GM18867 (cell line): ENCODE results near the gene CEP83.
A peak's percentile ranks its signal among the peaks of the same experiment; 100 is the strongest.
"Not testable (repeated sequence)": the region's sequence is repeated elsewhere in the genome, so short reads cannot be mapped to it uniquely, and the experiment has no call there.

Experiments used
- ATAC-seq: cut with Tn5 transposase; IDR thresholded peaks from one replicate; pipeline ENCODE4 v1.9.1; 2021; ENCODE audit warnings: mild to moderate bottlenecking, moderate library complexity; ENCODE audit not compliant: unreplicated experiment

Gene CEP83

DNA sequence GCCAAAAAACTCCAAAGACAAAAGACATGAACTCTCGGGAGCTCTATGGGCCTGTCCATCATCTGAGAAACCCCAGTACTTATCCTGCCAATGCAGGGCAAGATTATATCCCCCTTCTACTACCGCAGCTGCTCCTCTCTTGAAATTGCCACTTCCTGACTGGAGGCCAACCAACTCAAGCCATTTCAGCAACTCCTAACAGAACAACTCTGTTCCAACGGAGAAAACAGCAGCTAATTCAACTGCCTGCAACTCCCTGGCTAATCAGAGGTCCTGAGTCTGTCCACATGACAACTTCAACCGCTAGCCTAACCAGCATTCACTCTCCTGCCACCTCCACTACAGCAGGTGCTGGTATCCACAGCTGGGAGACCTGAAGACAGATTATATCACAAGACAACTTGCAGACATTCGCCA lies 24.1 kb downstream of the CEP83 start:
- ATAC-seq, result no peak

DNA sequence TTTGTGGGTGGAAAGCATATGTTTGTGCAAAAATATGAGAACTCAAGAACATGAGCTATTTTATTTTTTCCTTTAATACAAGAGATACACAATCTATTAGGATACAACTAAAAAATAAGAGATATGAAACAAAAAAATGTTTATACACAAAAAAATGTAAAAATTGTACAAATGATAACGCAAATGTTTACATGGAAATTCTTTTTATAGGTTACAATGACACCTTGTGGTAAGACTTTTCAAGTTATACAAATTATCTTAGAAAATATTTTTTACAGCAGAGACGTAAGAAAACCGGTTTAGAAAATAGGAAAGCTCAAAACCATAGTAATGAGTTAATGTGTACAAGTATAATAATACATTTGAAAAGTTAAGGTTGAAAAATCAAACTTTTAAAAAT lies 25.5 kb downstream of the CEP83 start:
- no peak for ATAC-seq

GRCh38 chr12:94433744-94434143 lies 25.9 kb downstream of the CEP83 start:
- no peak for ATAC-seq

DNA sequence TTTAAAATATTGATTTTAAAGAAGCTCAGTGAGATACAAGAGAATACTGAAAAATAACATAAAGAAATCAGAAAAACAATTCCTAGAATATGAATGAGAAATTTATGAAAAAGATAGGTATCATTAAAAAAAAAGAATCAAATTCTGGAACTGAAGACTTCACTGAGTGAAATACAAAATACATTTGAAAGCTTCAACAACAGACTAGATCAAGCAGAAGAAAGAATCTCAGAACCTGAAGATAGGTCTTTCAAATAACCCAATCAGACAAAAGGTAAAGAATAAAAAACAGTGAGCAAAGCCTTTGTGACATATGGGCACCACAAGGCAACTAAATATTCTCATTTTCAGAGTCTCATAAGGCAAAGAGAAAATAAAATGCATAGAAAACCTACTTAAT lies 29.4 kb downstream of the CEP83 start:
- no peak for ATAC-seq

GRCh38 chr12:94429633-94430032 lies 30.0 kb downstream of the CEP83 start:
- no peak for ATAC-seq

GRCh38 chr12:94429191-94429590 lies 30.5 kb downstream of the CEP83 start:
- ATAC-seq, result no peak

- ATAC-seq, result no peak
Observed at GRCh38 chr12:94427501-94428381, 31.9 kb downstream of the CEP83 start.

- no peak for ATAC-seq
Observed at GRCh38 chr12:94426049-94426448, 33.6 kb downstream of the CEP83 start.

- not testable (repeated sequence) for ATAC-seq
Observed at GRCh38 chr12:94424830-94425229, 34.8 kb downstream of the CEP83 start.

DNA sequence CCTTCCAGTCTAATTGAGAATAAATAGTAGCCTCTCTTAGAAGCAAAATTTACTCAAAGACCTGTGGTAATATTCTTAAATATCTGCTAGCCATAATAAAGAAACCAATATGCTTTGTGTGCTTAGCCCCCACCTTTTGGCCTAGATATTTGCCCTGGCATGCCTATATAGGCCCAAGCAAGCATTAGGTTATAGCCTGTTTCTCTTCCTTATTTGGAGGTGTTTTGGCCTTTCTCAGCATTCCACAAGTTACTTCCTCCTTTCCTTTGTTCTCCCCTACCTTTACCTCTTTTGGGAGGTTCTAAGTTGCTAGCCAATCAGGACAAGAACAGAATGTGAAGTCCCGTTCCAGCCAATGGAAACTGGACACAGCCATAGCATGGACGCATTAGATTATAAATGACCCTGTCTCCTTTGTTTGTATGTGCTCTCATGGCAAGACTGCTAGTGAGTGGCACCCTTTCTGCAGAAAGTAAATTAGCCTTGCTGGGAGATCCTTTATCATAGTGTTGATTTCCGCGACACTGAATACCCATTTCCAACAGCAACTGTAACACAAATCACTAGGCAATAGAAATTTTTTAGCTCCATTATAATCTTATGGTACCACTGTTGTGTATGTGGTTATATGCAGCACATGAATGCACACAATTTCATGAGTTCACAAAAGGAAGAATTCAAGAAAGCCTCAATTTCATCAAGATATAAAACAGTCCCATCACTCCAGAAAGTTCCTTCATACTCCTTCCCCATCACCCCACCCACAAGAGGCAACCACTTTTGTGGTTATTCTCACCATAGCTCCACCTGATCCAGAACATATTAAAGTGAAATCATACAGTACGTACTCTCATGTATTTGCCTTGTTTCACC lies 37.6 kb downstream of the CEP83 start:
- no peak for ATAC-seq

- ATAC-seq, result no peak
Observed at GRCh38 chr12:94418517-94418916, 41.1 kb downstream of the CEP83 start.

GRCh38 chr12:94416613-94417012 lies 43.1 kb downstream of the CEP83 start:
- ATAC-seq, result no peak

DNA sequence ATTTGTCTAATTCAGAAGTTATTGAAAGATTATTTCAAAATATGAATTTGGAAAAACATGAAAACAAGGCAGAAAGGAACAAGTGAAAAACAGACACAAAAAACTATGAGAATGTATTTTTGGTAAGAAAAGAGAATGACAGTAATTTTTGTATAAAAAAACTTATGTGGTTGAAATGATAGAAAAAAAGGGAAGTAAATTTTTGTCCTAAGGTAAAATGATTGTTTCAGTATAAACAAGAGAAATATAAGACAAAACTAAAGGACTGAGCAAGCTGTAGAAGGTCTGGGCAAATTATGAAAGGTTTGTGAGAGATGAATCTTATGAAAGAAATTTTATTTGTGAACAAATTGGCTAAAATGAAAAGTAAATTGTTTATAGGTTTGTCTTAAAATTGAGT lies 44.6 kb downstream of the CEP83 start:
- ATAC-seq, result no peak

GRCh38 chr12:94405413-94406116 lies 54.1 kb downstream of the CEP83 start:
- ATAC-seq, result peak; percentile 72

GRCh38 chr12:94404854-94405253 lies 54.8 kb downstream of the CEP83 start:
- no peak for ATAC-seq

DNA sequence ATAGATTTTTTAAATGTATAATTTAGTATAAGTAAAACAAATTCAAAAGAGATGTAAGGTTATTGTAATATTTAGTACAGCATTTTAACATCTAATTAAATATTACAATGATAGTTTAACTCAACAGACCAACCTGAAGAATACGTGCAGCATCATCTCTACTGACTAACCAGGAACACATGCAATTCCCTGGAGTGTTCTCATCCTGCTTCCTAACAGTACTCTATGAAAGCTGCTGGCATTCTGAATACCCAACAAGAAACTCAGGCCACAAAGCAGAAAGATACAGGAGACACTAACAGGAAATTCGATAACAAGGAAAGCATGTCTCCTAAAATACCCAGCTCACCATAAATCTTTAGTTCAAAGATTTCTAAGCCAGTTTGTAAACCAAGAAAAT lies 58.3 kb downstream of the CEP83 start:
- no peak for ATAC-seq

DNA sequence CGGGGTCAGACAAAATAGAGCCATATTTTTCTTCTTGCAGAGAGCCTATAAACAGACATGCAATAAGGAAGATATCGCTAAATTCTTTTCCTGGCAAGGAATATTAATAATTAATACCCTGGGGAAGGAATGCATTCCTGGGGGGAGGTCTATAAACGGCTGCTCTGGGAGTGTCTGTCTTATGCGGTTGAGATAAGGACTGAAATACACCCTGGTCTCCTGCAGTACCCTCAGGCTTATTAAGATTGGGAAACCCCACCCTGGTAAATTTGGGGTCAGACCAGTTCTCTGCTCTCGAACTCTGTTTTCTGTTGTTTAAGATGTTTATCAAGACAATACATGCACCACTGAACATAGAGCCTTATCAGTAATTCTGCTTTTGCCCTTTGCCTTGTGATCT lies 61.0 kb downstream of the CEP83 start:
- ATAC-seq, result not testable (repeated sequence)

- no peak for ATAC-seq
Observed at GRCh38 chr12:94397401-94397800, 62.3 kb downstream of the CEP83 start.

- not testable (repeated sequence) for ATAC-seq
Observed at GRCh38 chr12:94396014-94396413, 63.7 kb downstream of the CEP83 start.

DNA sequence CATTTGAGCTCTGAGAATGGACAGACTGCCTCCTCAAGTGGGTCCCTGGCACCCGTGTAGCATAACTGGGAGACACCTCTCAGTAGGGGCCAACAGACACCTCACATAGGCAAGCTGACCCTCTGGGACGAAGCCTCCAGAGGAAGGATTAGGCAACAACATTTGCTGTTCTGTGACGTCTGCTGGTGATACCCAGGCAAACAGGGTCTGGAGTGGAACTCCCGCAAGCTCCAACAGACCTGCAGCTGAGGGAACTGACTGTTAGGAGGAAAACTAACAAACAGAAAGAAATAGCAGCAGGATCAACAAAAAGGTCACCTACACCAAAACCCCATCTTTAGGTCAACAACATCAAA lies 69.6 kb downstream of the CEP83 start:
- ATAC-seq, result no peak

DNA sequence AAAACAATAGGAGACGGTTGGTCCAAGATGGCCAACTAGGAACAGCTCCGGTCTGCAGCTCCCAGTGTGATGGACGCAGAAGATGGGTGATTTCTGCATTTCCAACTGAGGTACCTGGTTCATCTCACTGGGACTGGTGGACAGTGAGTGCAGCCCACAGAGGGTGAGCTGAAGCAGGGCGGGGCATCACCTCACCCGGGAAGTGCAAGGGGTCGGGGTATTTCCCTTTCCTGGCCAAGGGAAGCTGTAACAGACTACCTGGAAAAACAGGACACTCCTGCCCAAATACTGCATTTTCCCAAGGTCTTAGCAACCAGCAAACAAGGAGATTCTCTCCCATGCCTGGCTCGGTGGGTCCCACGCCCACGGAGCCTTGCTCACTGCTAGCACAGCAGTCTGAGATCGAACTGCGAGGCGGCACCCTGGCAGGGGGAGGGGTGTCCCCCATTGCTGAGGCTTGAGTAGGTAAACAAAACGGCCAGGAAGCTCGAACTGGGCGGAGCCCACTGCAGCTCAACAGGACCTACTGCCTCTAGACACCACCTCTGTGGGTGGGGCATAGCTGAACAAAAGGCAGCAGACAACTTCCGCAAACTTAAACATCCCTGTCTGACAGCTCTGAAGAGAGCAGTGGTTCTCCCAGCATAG lies 70.1 kb downstream of the CEP83 start:
- not testable (repeated sequence) for ATAC-seq
